ENCODE results near the gene HHAT. TPM values are rescaled to one million over a fixed set of nuclear protein-coding genes. Genes with fewer than 3 reads are reported as not detected.

HHAT gene
- total and polyA plus RNA-seq, 12 donors = 0.81 to 4.3 (median 2.6) TPM

GRCh38 chr1:210446479-210446878 lies 117.8 kb downstream of the HHAT start:
- Histone ChIP-seq H3K27me3 (no peaks in the 10 kb centered on the region), H3K27ac (no peak overlapping the region), H3K9me3 (no peaks in the 10 kb centered on the region), H3K36me3 (no peaks in the 10 kb centered on the region), H3K4me3 (no peak overlapping the region), H3K4me1 (no peaks in the 10 kb centered on the region)
- no peak for ATAC-seq
- TF ChIP-seq CTCF (IDR thresholded peaks at IDR 0.05) = no peak
- 66 to 77% methylated on average over 9 of the region's 9 CpGs for WGBS, 2 donors
- intact Hi-C loops (cut with DNase I) = loop anchor here in 6 of 10 donors (2.0 to 10.0 kb wide), 5 partner anchors 138 to 691 kb away; partner anchors contain the start of gene KCNH1 (in 5 of the 6)
- no peak for DNase-seq

GRCh38 chr1:210447456-210448057 lies 118.9 kb downstream of the HHAT start:
- WGBS, 2 donors = 88 to 92% methylated on average over 5 of the region's 5 CpGs
- no peaks in the 10 kb centered on the region for H3K36me3 ChIP-seq
- DNase-seq = no peak
- no peak overlapping the region for H3K4me3 ChIP-seq
- intact Hi-C loops (cut with DNase I) = loop anchor here (1.0 to 10.0 kb wide), 6 partner anchors 137 to 690 kb away; partner anchors contain the start of gene KCNH1 (in 9 of the 10)
- no peaks in the 10 kb centered on the region for H3K4me1 ChIP-seq
- H3K27ac ChIP-seq = no peak overlapping the region
- no peak for ATAC-seq
- TF ChIP-seq CTCF (IDR thresholded peaks at IDR 0.05) = no peak
- no peaks in the 10 kb centered on the region for H3K27me3 ChIP-seq
- no peaks in the 10 kb centered on the region for H3K9me3 ChIP-seq

GRCh38 chr1:210448297-210448892 lies 119.7 kb downstream of the HHAT start:
- 44 to 50% methylated on average over 4 of the region's 4 CpGs for WGBS, 2 donors

More at GRCh38 chr1:210448297-210448892, 119.7 kb downstream of the HHAT start:
- Histone ChIP-seq H3K4me1 (no peaks in the 10 kb centered on the region), H3K27ac (no peak overlapping the region), H3K4me3 (no peak overlapping the region), H3K9me3 (no peaks in the 10 kb centered on the region), H3K36me3 (no peaks in the 10 kb centered on the region), H3K27me3 (no peaks in the 10 kb centered on the region)
- ATAC-seq (peak in 1 of 8 donors; percentile 27), DNase-seq (peak in 1 of 2 donors; percentile 10)
- TF ChIP-seq CTCF (IDR thresholded peaks at IDR 0.05) = peak; percentile 17 to 70 (median 55)
- intact Hi-C loops (cut with DNase I) = loop anchor here (1.0 to 10.0 kb wide), 6 partner anchors 136 to 689 kb away; partner anchors contain the start of gene KCNH1 (in 8 of the 10)

Measured in heart right ventricle (tissue), 16 donors.